Sigmoid colon (tissue), 3 donors: Measurements from ENCODE around the gene SLC15A4.

ENCODE experiments used
- POLR2A ChIP-seq, 2 donors: fragments of 450-650 bp; IDR thresholded peaks; one replicate each; pipeline ENCODE4 v1.6.1; 2016; ENCODE audit warnings: antibody characterized with exemption in 2 of 2, mild to moderate bottlenecking in 2 of 2, moderate library complexity in 2 of 2
- TF ChIP-seq, protein P1 (sequence below), 4 experiments: fragments of 450-650 bp in 3 of 4; fragments of 200-600 bp in 1 of 4; IDR thresholded peaks; one replicate each; pipeline ENCODE4 v1.5.1; 2016 to 2019; ENCODE audit warnings: antibody characterized with exemption in 4 of 4, mild to moderate bottlenecking in 3 of 4, moderate library complexity in 2 of 4

- no peak for TF ChIP-seq POLR2A (IDR thresholded peaks at IDR 0.05)
- TF ChIP-seq, protein P1, sequence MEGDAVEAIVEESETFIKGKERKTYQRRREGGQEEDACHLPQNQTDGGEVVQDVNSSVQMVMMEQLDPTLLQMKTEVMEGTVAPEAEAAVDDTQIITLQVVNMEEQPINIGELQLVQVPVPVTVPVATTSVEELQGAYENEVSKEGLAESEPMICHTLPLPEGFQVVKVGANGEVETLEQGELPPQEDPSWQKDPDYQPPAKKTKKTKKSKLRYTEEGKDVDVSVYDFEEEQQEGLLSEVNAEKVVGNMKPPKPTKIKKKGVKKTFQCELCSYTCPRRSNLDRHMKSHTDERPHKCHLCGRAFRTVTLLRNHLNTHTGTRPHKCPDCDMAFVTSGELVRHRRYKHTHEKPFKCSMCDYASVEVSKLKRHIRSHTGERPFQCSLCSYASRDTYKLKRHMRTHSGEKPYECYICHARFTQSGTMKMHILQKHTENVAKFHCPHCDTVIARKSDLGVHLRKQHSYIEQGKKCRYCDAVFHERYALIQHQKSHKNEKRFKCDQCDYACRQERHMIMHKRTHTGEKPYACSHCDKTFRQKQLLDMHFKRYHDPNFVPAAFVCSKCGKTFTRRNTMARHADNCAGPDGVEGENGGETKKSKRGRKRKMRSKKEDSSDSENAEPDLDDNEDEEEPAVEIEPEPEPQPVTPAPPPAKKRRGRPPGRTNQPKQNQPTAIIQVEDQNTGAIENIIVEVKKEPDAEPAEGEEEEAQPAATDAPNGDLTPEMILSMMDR (IDR thresholded peaks at IDR 0.05): no peak
Observed at GRCh38 chr12:128783129-128783574, 40.6 kb downstream of the SLC15A4 start.
